Measurements from ENCODE around the gene HOGA1.
"Not testable (repeated sequence)": the region's sequence is repeated elsewhere in the genome, so short reads cannot be mapped to it uniquely, and the experiment has no call there.

Gene HOGA1

DNA sequence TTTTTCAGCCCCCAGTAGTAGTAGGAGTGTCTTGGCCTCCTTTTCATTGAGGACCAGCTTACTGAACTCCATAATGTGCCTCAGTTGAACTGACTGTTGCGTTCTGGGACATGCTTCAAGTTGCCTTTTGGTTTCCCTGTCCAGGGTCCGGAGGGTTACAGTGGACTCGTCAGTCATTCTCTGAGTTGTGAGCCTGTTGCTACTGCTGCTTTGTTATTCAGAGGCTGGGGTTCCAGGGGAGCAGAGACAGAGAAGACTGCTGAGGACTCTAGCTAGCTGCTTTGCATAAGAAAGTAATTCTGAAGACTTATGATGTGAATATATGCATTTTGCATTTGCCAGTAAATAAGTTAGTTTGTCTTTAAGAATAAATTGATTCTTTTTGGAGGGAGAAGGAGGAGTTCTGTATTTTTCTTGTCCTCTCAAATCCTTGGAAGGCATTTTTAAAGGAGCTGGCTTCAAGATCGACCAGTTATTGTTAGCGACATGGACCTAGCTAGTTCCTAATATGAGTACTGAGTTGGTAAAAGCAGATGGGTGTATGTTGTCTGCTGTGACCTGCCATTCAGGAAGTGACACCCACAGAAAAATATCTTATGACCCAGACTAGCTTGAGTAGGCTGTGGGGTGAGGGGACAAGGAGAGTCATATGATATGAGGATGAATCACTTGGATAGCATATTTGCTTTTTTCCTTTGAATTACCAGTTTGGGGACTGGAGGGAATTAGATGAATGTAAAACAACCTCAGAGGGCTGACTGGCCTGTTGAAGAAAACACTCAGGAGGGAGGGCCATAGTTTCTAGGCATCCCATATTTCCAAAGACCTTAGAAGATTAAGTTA, 64.6 kb downstream of the HOGA1 start:
- no peak for DNase-seq

GRCh38 chr10:97649405-97649750, 65.2 kb downstream of the HOGA1 start:
- DNase-seq: not testable (repeated sequence)

DNA sequence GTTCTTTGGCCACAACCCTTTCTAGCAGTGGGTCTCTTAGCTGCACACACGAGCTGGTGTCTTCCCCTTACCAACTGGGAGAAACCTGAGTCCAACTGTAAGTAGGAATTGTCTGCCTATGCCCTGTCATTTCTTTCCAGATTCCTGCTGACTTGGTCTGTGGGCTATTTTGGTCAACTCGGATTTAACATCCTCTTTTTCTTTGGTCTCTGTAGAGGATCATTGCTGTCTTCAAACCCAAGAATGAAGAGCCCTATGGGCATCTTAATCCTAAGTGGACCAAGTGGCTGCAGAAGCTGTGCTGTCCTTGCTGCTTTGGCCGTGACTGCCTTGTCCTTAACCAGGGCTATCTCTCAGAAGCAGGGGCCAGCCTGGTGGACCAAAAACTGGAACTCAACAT, 66.5 kb downstream of the HOGA1 start:
- DNase-seq: no peak

GRCh38 chr10:97651773-97652172, 67.6 kb downstream of the HOGA1 start:
- DNase-seq: no peak

DNA sequence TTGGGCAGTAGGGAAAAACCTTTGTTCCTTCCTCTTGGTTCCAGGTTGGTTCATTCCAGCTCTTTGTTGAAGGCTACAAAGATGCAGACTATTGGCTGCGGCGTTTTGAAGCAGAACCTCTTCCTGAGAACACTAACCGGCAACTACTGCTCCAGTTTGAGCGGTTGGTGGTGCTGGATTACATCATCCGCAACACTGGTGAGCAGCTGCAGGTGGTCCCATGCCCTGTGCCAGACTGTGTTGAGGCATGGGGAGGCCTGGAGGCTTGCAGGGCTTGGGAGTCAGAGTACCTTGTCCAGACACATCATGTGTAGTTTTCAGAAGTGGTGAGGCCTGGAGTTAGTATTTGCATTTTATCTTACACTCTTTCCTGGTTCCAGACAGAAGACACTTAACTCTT, 72.6 kb downstream of the HOGA1 start:
- no peak for DNase-seq

- no peak for DNase-seq
Measured at GRCh38 chr10:97659589-97659988, 75.4 kb downstream of the HOGA1 start.

Data from right kidney (tissue), 1 donor.